A549 (cell line): ENCODE results near the gene EBLN2.

Experiments
- CBX8 ChIP-seq: fragments of 200-600 bp; sonication (generic); IDR thresholded peaks from 2 replicates; pipeline ENCODE4 v1.6.1; 2016
- CHD2 ChIP-seq: fragments of 150-350 bp; IDR thresholded peaks from 2 replicates; pipeline ENCODE4 v1.6.1; 2014; ENCODE audit warnings: low read length; ENCODE audit not compliant: partially characterized antibody
- CTCF ChIP-seq: fragments of >200 bp; sonication (Bioruptor Twin); formaldehyde crosslinking; IDR thresholded peaks from 3 replicates; pipeline ENCODE4 v1.5.1; 2016
- EHF ChIP-seq: fragments of 250-450 bp; sonication (Bioruptor Pico); IDR thresholded peaks from 2 replicates; pipeline ENCODE4 v1.5.0; 2020; ENCODE audit warnings: mild to moderate bottlenecking
- EP300 ChIP-seq, 2 experiments: fragments of >200 bp; sonication (Bioruptor Twin); formaldehyde crosslinking; IDR thresholded peaks; 2 replicates in 1 of 2; 3 replicates in 1 of 2; pipeline ENCODE4 v1.6.1; 2016 to 2017
- FOSL2 ChIP-seq, 2 experiments: fragments of 450-650 bp in 1 of 2; fragments of >200 bp in 1 of 2; sonication (Bioruptor Twin) in 1 of 2; formaldehyde crosslinking; IDR thresholded peaks; 2 replicates each; pipeline versions ENCODE4 v1.5.0 to v1.6.1; 2016 to 2020; ENCODE audit warnings: mild to moderate bottlenecking in 1 of 2, moderate library complexity in 1 of 2
- HMGXB4 ChIP-seq: fragments of 250-450 bp; sonication (Bioruptor Pico); IDR thresholded peaks from 2 replicates; pipeline ENCODE4 v1.5.0; 2021; ENCODE audit warnings: mild to moderate bottlenecking, moderate library complexity, borderline replicate concordance
- JUN ChIP-seq, 2 experiments: fragments of >200 bp; sonication (Bioruptor Twin); formaldehyde crosslinking; IDR thresholded peaks; 2 replicates in 1 of 2; 3 replicates in 1 of 2; pipeline ENCODE4 v1.6.1; 2016 to 2017
- POLR2A ChIP-seq: IDR thresholded peaks from 2 replicates; pipeline ENCODE4 v1.6.1; 2012; ENCODE audit warnings: mild to moderate bottlenecking, low read length
- RAD21 ChIP-seq, 2 experiments: fragments of >200 bp in 1 of 2; sonication (Bioruptor Twin) in 1 of 2; formaldehyde crosslinking in 1 of 2; IDR thresholded peaks in 1 of 2; conservative IDR thresholded peaks in 1 of 2; 2 replicates in 1 of 2; 3 replicates in 1 of 2; pipeline ENCODE4 v1.6.1; 2012 to 2018; ENCODE audit warnings: inconsistent platforms in 1 of 2
- SMC3 ChIP-seq: fragments of >200 bp; sonication (Bioruptor Twin); formaldehyde crosslinking; IDR thresholded peaks from 3 replicates; pipeline ENCODE4 v1.6.1; 2018; ENCODE audit warnings: inconsistent platforms

- TF ChIP-seq EP300 (IDR thresholded peaks at IDR 0.05) (no peak), POLR2A (no peak), HMGXB4 (CRISPR knock-in tag) (no peak), CBX8 (no peak), CHD2 (no peak), CTCF (no peak), RAD21 (conservative IDR thresholded peaks at IDR 0.05 in 1 of 2, IDR thresholded peaks at IDR 0.05 in 1 of 2) (no peak), SMC3 (no peak), EHF (CRISPR knock-in tag) (no peak), JUN (IDR thresholded peaks at IDR 0.05) (no peak), FOSL2 (IDR thresholded peaks at IDR 0.05) (no peak), FOSL2 (CRISPR knock-in tag; IDR thresholded peaks at IDR 0.05) (no peak)
Measured at GRCh38 chr3:73069775-73070444, 8.5 kb downstream of the EBLN2 start.
